HepG2 (cell line): ENCODE measurements around the gene ZBTB7B. TPM values are rescaled to one million over a fixed set of nuclear protein-coding genes. Genes with fewer than 3 reads are reported as not detected.

Experiments
- E2F1 ChIP-seq: sonication (generic); formaldehyde crosslinking; IDR thresholded peaks from 2 replicates; pipeline ENCODE4 v1.5.0; 2020; ENCODE audit warnings: missing genetic modification reagents
- ETS1 ChIP-seq: sonication (generic); formaldehyde crosslinking; IDR thresholded peaks from 2 replicates; pipeline ENCODE4 v1.4.0; 2020; ENCODE audit warnings: missing genetic modification reagents
- HNF1B ChIP-seq: sonication (generic); formaldehyde crosslinking; IDR thresholded peaks from 2 replicates; pipeline ENCODE4 v1.5.1; 2020; ENCODE audit warnings: mild to moderate bottlenecking, moderate library complexity, missing genetic modification reagents
- NONO ChIP-seq, 2 experiments: fragments of 450-650 bp in 1 of 2; sonication (generic) in 1 of 2; formaldehyde crosslinking in 1 of 2; IDR thresholded peaks in 1 of 2; conservative IDR thresholded peaks in 1 of 2; 2 replicates each; pipeline versions ENCODE4 v1.6.1 to v1.8.0; 2017 to 2022; ENCODE audit warnings: mild to moderate bottlenecking in 1 of 2, missing genetic modification reagents in 1 of 2, moderate library complexity in 1 of 2
- PHF20 ChIP-seq: sonication (generic); formaldehyde crosslinking; IDR thresholded peaks from 2 replicates; pipeline ENCODE4 v1.5.0; 2020; ENCODE audit warnings: mild to moderate bottlenecking, missing genetic modification reagents
- POGZ ChIP-seq: sonication (generic); formaldehyde crosslinking; IDR thresholded peaks from 2 replicates; pipeline ENCODE4 v1.4.0; 2020; ENCODE audit warnings: mild to moderate bottlenecking, missing genetic modification reagents
- SRY ChIP-seq: sonication (generic); formaldehyde crosslinking; IDR thresholded peaks from 2 replicates; pipeline ENCODE4 v1.8.0; 2022; ENCODE audit warnings: mild to moderate bottlenecking, missing genetic modification reagents
- TCF7 ChIP-seq: sonication (generic); IDR thresholded peaks from 2 replicates; pipeline ENCODE4 v1.6.1; 2016; ENCODE audit warnings: antibody characterized with exemption, low read depth
- ZFYVE20 ChIP-seq: sonication (generic); formaldehyde crosslinking; IDR thresholded peaks from 2 replicates; pipeline ENCODE4 v1.8.0; 2023; ENCODE audit warnings: low read depth, mild to moderate bottlenecking, moderate library complexity, missing genetic modification reagents, borderline replicate concordance
- ZNF720 ChIP-seq: sonication (generic); formaldehyde crosslinking; IDR thresholded peaks from 2 replicates; pipeline ENCODE4 v1.4.0; 2020; ENCODE audit warnings: missing genetic modification reagents
- ZNF792 ChIP-seq: IDR thresholded peaks from 2 replicates; pipeline ENCODE4 v1.6.1; 2016
- polyA plus RNA-seq, 8 experiments: library from polyadenylated mRNA; depleted of rRNA in 3 of 8; stranded (reverse) in 7 of 8; unstranded in 1 of 8; fragments of >200 nt; fragmentation: Illumina TruSeq in 4 of 8; extraction: Trizol in 4 of 8; gene quantifications; 2 replicates each; pipeline versions ENCODE4 v1.2.1 to v1.2.3, GENCODE V29; 2011 to 2016; ENCODE audit warnings: low read depth in 4 of 8, missing spikeins in 1 of 8, mixed read lengths in 1 of 8; ENCODE audit not compliant: insufficient read depth in 1 of 8
- total RNA-seq, 5 experiments: library from RNA; depleted of rRNA; stranded (reverse); fragments of >200 nt; fragmentation: Illumina TruSeq; extraction: Trizol; gene quantifications; 2 replicates each; pipeline ENCODE4 v1.2.3, GENCODE V29; 2016; ENCODE audit warnings: low read depth in 1 of 5
- TF ChIP-seq, protein P1 (sequence below), 2 experiments: sonication (generic) in 1 of 2; formaldehyde crosslinking in 1 of 2; IDR thresholded peaks; 2 replicates each; pipeline versions ENCODE4 v1.6.1 to v1.9.0; 2014 to 2022; ENCODE audit warnings: antibody characterized with exemption in 1 of 2, borderline replicate concordance in 1 of 2, inconsistent platforms in 1 of 2, low read depth in 1 of 2, missing genetic modification reagents in 1 of 2
- TF ChIP-seq, protein P2 (sequence below): IDR thresholded peaks from 2 replicates; pipeline ENCODE4 v1.6.1; 2016; ENCODE audit warnings: missing compliant biosample characterization, missing genetic modification reagents, borderline replicate concordance
- TF ChIP-seq, protein P3 (sequence below): IDR thresholded peaks from 2 replicates; pipeline ENCODE4 v1.6.1; 2016

Gene ZBTB7B
- total and polyA plus RNA-seq, 2 of the 13 experiments (the other 11 are each of a cell fraction or from before 2014, with no cell fraction given), result 15.5 to 17.5 TPM

DNA sequence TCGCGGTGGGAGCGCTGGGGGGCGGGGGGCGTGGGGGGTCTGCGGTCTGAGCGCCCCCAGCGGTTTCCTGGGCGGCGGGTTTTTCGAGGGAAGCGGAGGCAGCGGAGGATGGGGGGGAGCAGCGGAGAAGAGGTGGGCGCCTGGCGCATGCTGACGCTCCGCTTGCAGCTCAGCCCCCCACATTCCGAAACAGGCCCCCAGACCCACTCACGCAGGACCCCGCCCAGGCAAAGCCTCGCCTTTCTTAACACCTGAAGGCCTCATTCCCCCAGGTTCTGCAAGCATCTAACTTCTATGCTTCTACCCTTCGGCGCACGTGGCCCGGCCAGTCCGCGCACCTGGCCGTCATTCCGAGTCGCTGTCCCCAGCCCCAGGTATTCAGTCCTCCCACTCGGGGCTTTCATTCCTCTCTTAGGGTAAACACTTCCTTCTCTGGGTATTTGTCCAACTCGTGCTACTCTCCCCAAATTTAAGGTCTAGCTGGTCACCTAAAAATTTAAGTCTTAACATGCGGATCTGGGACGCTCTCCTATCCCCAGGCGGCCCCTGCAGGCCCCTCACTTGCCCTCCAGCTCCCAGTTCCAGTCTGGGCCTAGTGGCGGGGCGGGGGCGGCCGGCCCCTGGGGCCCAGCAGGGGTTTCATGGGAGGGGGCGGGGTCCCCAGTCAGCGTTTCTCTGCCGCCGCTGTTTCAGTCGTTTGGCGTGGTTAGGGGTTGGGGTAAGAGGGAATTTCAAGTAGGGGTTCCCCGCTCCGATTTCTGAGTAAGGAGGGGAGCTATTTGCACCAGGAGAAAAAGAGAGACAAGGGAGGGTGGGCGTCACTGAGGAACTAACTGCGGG lies 2.8 kb upstream of the ZBTB7B start (continued):
- TF ChIP-seq, protein P1, sequence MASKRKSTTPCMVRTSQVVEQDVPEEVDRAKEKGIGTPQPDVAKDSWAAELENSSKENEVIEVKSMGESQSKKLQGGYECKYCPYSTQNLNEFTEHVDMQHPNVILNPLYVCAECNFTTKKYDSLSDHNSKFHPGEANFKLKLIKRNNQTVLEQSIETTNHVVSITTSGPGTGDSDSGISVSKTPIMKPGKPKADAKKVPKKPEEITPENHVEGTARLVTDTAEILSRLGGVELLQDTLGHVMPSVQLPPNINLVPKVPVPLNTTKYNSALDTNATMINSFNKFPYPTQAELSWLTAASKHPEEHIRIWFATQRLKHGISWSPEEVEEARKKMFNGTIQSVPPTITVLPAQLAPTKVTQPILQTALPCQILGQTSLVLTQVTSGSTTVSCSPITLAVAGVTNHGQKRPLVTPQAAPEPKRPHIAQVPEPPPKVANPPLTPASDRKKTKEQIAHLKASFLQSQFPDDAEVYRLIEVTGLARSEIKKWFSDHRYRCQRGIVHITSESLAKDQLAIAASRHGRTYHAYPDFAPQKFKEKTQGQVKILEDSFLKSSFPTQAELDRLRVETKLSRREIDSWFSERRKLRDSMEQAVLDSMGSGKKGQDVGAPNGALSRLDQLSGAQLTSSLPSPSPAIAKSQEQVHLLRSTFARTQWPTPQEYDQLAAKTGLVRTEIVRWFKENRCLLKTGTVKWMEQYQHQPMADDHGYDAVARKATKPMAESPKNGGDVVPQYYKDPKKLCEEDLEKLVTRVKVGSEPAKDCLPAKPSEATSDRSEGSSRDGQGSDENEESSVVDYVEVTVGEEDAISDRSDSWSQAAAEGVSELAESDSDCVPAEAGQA (IDR thresholded peaks at IDR 0.05; ENCODE audit: low read depth), result no peak
- TF ChIP-seq, protein P1 (CRISPR knock-in tag; IDR thresholded peaks at IDR 0.05; ENCODE audit: borderline replicate concordance), result no peak
- TF ChIP-seq ZFYVE20 (CRISPR knock-in tag) (no peak), ZNF792 (CRISPR knock-in tag) (0 out of 2 replicates have a peak, but pooled peaks have one; percentile 15), PHF20 (no peak), SRY (CRISPR knock-in tag) (no peak), POGZ (no peak), HNF1B (CRISPR knock-in tag) (peak; percentile 63; the same call in 1 of the 2 replicates), ZNF720 (CRISPR knock-in tag) (no peak), E2F1 (no peak), TCF7 (no peak), ETS1 (CRISPR knock-in tag) (no peak), NONO (IDR thresholded peaks at IDR 0.05) (no peak), NONO (CRISPR knock-in tag; conservative IDR thresholded peaks at IDR 0.05) (no peak)
- TF ChIP-seq, protein P2, sequence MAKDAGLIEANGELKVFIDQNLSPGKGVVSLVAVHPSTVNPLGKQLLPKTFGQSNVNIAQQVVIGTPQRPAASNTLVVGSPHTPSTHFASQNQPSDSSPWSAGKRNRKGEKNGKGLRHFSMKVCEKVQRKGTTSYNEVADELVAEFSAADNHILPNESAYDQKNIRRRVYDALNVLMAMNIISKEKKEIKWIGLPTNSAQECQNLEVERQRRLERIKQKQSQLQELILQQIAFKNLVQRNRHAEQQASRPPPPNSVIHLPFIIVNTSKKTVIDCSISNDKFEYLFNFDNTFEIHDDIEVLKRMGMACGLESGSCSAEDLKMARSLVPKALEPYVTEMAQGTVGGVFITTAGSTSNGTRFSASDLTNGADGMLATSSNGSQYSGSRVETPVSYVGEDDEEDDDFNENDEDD (CRISPR knock-in tag), result no peak
- TF ChIP-seq, protein P3, sequence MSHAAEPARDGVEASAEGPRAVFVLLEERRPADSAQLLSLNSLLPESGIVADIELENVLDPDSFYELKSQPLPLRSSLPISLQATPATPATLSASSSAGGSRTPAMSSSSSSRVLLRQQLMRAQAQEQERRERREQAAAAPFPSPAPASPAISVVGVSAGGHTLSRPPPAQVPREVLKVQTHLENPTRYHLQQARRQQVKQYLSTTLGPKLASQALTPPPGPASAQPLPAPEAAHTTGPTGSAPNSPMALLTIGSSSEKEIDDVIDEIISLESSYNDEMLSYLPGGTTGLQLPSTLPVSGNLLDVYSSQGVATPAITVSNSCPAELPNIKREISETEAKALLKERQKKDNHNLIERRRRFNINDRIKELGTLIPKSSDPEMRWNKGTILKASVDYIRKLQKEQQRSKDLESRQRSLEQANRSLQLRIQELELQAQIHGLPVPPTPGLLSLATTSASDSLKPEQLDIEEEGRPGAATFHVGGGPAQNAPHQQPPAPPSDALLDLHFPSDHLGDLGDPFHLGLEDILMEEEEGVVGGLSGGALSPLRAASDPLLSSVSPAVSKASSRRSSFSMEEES (CRISPR knock-in tag), result no peak
